Neural cell (in vitro differentiated cells): Measurements from ENCODE around the gene SETBP1.

Source experiments
- CTCF ChIP-seq: fragments of 450-650 bp; IDR thresholded peaks from 2 replicates; pipeline ENCODE4 v1.5.1; 2014; ENCODE audit warnings: antibody characterized with exemption, mild to moderate bottlenecking, moderate library complexity; ENCODE audit not compliant: poor library complexity, severe bottlenecking
- EZH2 ChIP-seq: fragments of 200-600, 300-800 bp; shearing (Covaris generic), sonication (generic); IDR thresholded peaks from 2 replicates; pipeline ENCODE4 v1.6.1; 2014; ENCODE audit warnings: antibody characterized with exemption, low read length, borderline replicate concordance, mild to moderate bottlenecking; ENCODE audit not compliant: insufficient read depth, poor library complexity, severe bottlenecking
- REST ChIP-seq: IDR thresholded peaks from 2 replicates; pipeline ENCODE4 v1.6.1; 2012; ENCODE audit warnings: borderline replicate concordance

- TF ChIP-seq EZH2 = no peak
- TF ChIP-seq CTCF = no peak
- no peak for TF ChIP-seq REST
Measured at GRCh38 chr18:44898498-44898897, 217.8 kb downstream of the SETBP1 start.
